Measurements from ENCODE around the gene THBS1.

Gene THBS1

DNA sequence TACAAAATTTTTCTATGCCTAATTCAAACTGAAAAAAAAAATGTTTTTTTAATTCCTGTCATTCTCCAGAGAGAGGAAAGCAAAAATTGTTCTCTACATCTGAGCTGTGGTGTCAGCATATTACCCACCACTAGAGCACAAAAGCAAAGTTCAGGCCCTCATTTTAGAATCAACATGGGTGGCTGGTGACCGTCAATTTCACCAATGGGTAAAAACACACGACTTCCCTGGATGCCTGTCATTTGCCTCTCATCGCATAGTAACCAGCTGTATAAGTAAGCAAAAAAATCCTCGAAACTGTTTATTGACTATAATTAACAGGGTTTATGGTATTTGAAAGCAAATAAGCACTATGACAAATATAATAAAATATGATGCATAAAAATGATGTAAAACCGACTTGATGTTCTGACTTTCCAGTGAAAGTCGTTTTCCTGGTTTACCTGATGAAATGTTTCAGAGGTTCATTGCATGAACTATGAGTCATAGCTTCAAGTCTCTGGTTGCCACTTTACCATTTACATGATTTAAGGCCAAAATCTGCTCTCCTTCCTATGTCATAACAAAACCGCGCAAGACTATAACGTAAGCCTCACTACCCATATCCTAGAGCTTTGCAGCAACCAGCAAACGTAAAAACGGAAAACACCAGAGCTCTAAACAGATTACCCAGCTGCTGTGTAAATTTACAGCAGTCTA lies 60.5 kb downstream of the THBS1 start:
- no peak for DNase-seq

DNA sequence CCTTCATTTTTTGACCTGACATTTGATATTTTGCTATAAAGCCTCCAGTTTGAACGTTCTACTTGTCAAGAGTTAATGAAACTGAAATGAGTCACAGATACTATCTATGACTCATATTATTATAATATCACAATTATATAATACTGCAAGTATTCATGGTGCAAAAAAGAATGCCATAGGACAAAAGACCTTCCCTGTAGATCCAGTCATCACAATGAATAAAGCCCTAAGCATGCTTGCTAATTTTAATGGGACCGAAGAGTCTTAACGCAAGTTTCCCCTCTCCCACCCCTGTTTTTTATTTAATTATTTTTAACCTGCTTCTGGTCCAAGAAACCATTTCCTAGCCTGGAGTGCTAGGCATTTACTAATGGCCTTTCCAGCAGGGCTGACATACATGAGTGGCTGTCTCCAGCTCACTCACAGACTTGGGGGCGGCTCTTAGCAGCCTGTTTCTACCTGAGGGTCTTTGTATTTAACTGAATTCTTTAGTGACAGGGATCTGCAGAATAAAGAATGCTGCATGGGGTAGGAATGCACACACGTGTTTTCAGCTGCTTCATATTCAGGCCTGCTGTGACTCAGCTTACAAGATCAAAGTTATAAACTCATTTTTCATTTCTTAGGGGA lies 61.2 kb downstream of the THBS1 start:
- no peak for DNase-seq

DNA sequence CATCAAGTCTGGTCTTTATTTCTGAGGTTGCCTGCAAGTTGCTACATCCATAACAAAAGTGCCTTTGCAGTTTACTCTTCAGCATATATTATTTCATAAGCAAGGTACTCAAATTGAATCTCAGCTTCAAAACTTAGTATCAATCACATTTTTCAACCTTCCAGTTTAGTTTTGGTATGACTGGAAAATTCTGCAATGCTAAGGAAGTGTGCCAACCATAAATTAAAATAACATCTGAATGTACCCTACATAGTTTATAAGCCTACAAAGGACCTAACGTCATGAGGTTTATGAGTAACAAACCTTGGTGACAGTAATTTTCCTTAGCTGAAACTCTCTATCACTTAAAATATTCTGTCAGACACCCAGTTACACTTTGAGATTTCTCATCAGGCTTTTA lies 62.8 kb downstream of the THBS1 start:
- DNase-seq = no peak

DNA sequence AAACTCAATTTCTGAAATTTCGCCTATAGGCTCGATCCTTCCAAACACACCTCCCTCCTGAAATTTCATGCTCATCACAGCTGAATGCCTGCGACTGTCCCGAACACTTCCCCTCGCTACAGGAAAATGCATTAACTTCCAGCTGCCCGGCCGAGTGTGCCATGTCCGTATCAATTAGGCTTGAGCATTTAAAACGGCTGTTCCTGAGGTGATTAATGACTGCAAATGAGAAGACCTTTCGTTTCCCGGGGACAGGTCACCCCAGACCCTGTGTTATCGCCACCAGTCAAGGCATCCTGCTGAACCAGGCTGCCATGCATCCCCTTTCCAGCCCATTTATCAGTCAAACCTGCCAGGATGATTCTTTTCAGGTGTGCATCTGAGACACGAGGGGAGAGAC lies 63.3 kb downstream of the THBS1 start:
- DNase-seq = no peak

DNA sequence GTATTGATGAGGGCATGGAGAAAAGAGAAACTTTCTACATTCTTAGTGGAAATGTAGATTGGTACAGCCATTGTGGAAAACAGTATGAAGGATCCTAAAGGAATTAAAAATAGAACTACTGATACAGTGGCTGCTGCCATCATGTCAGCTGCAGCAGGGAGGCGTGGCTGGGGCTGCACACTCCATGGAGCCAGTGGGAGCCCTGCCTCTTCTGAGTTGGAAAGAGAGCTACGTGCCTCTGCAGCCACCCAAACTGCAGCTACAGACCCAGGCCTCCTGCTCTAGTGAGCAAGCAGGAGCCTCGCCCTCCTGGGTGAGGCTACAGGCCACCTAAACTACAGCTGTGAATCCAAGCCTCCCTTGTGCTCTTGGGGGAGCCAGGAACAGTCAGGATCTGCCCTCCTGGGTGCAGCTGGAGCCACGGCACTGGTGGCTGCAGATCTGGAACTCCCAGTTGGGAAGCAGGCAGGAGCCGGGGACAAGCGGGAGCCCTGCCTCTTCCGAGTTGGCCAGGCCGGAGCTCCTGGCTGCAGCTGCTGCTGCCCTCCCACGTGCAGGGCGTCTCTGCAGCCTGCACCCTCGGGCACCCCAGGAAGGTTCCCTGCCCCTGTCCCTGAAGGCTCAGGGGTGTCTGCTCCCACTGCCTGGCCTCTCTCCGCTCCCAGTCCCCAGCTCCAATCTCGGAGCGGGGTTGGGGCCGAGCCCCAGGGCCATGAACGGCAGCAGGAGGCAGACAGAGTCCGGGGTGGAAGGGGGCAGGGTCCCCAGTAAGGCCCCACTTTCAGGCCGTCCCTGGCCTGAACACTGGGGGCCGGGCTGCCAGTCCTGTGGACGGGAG lies 64.5 kb downstream of the THBS1 start:
- no peak for DNase-seq

DNA sequence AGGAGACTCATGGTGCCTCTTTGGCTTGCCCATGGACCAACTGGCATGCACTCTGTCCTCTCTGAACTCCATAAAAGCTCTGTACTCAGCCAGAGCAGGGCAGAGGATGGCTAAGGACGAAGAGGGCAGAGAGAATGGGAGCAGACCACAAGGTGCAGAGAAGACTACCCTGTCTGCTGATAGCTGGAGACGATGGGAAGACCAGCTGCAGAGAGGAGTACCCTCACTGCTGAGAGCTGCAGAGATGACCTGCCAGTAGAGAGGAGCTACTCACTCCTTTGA lies 65.0 kb downstream of the THBS1 start:
- no peak for DNase-seq

DNA sequence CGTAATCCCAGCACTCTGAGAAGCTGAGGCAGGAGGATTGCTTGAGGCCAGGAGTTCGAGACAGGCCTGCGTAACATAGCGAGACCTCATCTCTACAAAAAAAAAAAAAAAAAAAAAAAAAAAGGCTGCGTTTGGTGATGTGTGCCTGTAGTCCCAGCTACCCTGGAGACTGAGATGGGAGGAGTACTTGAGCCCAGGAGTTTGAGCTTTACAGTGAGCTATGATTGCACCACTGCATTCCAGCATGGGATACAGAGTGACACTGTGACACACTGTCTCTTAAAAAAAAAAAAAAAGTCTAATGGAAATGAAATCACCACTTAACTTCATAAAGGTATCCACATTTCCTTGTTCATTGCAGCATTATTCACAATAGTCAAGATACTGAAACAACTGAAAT lies 65.5 kb downstream of the THBS1 start:
- no peak for DNase-seq
